ENCODE measurements around the gene DNAJC5. TPM values are rescaled to one million over a fixed set of nuclear protein-coding genes. Genes with fewer than 3 reads are reported as not detected.
A peak's percentile ranks its signal among the peaks of the same experiment; 100 is the strongest.

Gene DNAJC5
- total RNA-seq, 2 experiments from 2014 or later: 27.5 to 27.7 TPM

DNA sequence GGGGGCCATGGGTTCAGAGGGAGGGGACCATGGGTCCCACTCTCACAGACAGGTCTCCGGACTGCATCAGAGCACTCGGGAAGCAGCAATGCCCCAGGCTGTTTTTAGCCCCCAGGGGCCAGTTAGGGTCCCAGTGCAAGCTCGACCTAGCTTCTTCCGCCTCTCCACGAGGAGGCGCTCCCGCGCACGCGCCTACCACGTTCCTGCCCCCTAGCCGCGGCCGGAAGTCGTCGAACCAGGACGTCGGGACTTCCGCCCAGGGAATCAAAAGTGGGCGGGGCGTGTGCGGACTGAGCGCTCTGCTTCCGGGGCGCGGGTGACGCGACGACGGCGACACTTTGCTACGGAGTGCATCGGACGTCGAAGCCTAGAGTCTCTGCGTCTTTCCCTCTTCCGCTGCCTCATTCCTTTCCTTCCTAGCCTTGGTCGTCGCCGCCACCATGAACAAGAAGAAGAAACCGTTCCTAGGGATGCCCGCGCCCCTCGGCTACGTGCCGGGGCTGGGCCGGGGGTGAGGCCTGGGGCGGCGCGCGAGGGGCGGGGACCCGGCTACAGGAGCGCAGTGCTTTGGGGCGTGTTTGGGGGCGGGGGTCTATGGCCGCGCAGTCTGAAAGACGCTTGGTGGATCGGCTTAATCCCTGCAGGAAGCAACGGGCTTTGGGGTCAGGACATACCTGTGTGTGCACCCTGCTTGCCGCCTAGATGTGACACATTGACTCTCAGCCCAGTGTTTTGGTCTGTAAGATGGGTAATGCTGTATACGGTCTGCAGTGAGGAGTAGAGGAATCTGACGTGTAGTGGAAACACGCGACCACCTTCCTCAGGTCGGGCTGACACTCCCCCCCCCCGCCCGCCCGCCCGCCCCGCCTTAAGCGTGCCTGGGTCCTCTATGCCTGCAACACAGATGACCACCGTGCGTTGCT is 86.1 kb downstream of the DNAJC5 start, which contains the start of gene PRPF6:
Gene PRPF6, plus strand, starts transcription at position 327 of the 923 bp plus-strand sequence. Its CDS starts 114 bp downstream, at position 441.
- H3K79me2 ChIP-seq (ENCODE audit: insufficient read depth, low read depth, low read length): peaks cover 14% of the 10 kb centered on the region
- no peaks in the 10 kb centered on the region for H3K9me3 ChIP-seq (ENCODE audit: low read length)
- peak; percentile 99 for DNase-seq (ENCODE audit: low spot score)
- peak within 1 kb of the TSS; percentile 82 for H3K4me2 ChIP-seq (ENCODE audit: low read length)
- peak within 1 kb of the TSS; percentile 45; the same call in 1 of the 2 replicates for H2AFZ ChIP-seq (ENCODE audit: low read length)
- H3K4me3 ChIP-seq (ENCODE audit: low read depth, low read length, poor library complexity, severe bottlenecking): peak within 1 kb of the TSS; percentile 82
- intact Hi-C loops (cut with micrococcal nuclease; ENCODE audit: unreplicated experiment): loop anchor here (1.0 to 5.0 kb wide), 2 partner anchors 96 to 139 kb away; partner anchors contain the start of gene RGS19
- ChIA-PET POLR2A (interaction anchor here (0.6 to 1.3 kb wide), 4 partner anchors 24 to 85 kb away, joined by 3 to 4 read pairs (median 3); no protein-coding TSS in a partner anchor), CTCF (ENCODE audit: unreplicated experiment) (interaction anchor here (0.7 to 1.2 kb wide), 4 partner anchors 57 to 139 kb away, joined by 3 to 4 read pairs (median 3); no protein-coding TSS in a partner anchor)
- no TSS peak for BruUV-seq (replicated peaks)
- peaks cover 35% of the 10 kb centered on the region for H3K4me1 ChIP-seq (ENCODE audit: insufficient read depth, low read length, poor library complexity, severe bottlenecking)
- H3K27ac ChIP-seq (ENCODE audit: low read depth, low read length, poor library complexity, severe bottlenecking): peak within 1 kb of the TSS; percentile 89
- no peaks in the 10 kb centered on the region for H4K20me1 ChIP-seq (ENCODE audit: insufficient read depth, low read length)
- peaks cover 35% of the 10 kb centered on the region for H3K36me3 ChIP-seq (ENCODE audit: insufficient read depth, low read length)
- TF ChIP-seq, protein P1, sequence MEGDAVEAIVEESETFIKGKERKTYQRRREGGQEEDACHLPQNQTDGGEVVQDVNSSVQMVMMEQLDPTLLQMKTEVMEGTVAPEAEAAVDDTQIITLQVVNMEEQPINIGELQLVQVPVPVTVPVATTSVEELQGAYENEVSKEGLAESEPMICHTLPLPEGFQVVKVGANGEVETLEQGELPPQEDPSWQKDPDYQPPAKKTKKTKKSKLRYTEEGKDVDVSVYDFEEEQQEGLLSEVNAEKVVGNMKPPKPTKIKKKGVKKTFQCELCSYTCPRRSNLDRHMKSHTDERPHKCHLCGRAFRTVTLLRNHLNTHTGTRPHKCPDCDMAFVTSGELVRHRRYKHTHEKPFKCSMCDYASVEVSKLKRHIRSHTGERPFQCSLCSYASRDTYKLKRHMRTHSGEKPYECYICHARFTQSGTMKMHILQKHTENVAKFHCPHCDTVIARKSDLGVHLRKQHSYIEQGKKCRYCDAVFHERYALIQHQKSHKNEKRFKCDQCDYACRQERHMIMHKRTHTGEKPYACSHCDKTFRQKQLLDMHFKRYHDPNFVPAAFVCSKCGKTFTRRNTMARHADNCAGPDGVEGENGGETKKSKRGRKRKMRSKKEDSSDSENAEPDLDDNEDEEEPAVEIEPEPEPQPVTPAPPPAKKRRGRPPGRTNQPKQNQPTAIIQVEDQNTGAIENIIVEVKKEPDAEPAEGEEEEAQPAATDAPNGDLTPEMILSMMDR (conservative IDR thresholded peaks at IDR 0.05; ENCODE audit: low read length): peak; percentile 86
- no peak for TF ChIP-seq EZH2phosphoT487 (IDR thresholded peaks at IDR 0.05; ENCODE audit: borderline replicate concordance, low read depth, low read length)
- no peaks in the 10 kb centered on the region for H3K9me2 ChIP-seq (ENCODE audit: insufficient read depth, low read length)

DNA sequence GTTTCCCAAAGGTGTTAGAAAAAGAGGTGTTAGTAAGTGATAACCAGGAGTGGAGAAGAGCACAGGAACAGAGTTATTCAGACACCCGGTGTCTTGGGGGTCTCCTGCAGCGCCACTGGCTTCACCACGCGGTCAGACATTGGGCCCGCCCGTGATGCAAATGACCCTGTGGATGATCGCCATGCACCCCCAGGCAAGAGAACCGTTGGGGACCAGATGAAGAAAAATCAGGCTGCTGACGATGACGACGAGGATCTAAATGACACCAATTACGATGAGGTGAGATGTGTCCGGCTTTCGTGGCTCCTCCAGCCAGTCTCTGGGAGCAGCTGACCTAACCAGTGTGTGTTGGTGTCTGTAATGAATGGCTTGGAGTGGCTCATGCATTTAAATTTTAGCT is 88.0 kb downstream of the DNAJC5 start:
- H3K9me2 ChIP-seq (ENCODE audit: insufficient read depth, low read length): no peaks in the 10 kb centered on the region
- peaks cover 28% of the 10 kb centered on the region for H3K4me1 ChIP-seq (ENCODE audit: insufficient read depth, low read length, poor library complexity, severe bottlenecking)
- no peak overlapping the region for H3K27ac ChIP-seq (ENCODE audit: low read depth, low read length, poor library complexity, severe bottlenecking)
- H3K9me3 ChIP-seq (ENCODE audit: low read length): no peaks in the 10 kb centered on the region
- no peaks in the 10 kb centered on the region for H4K20me1 ChIP-seq (ENCODE audit: insufficient read depth, low read length)
- TF ChIP-seq EZH2phosphoT487 (IDR thresholded peaks at IDR 0.05; ENCODE audit: borderline replicate concordance, low read depth, low read length): no peak
- TF ChIP-seq, protein P1 (conservative IDR thresholded peaks at IDR 0.05; ENCODE audit: low read length): no peak
- H3K36me3 ChIP-seq (ENCODE audit: insufficient read depth, low read length): peaks cover 52% of the 10 kb centered on the region
- no peak for DNase-seq (ENCODE audit: low spot score)
- peaks cover 14% of the 10 kb centered on the region for H3K79me2 ChIP-seq (ENCODE audit: insufficient read depth, low read depth, low read length)
- no TSS peak for BruUV-seq (replicated peaks)
- no peak overlapping the region for H3K4me3 ChIP-seq (ENCODE audit: low read depth, low read length, poor library complexity, severe bottlenecking)
- ChIA-PET POLR2A (no interaction called here), CTCF (ENCODE audit: unreplicated experiment) (interaction anchor here (0.6 kb wide), 1 partner anchor 91 kb away, joined by 3 read pairs; no protein-coding TSS in a partner anchor)
- intact Hi-C loops (cut with micrococcal nuclease; ENCODE audit: unreplicated experiment): loop anchor here (5.0 kb wide), 1 partner anchor 94 kb away; the partner anchor contains the start of gene RGS19
- no peak overlapping the region for H2AFZ ChIP-seq (ENCODE audit: low read length)
- H3K4me2 ChIP-seq (ENCODE audit: low read length): no peak overlapping the region

Small RNA genes within 50 kb of the gene (microRNA-seq; reads per million reads assigned to microRNA genes)
- 4.5 reads per million for gene MIR1914 (ENCODE audit: borderline replicate concordance)
- 3.0 reads per million for gene MIR647 (ENCODE audit: borderline replicate concordance)
- not detected for gene MIR941-1 (ENCODE audit: borderline replicate concordance)
- not detected for gene MIR941-2 (ENCODE audit: borderline replicate concordance)
- not detected for gene MIR941-3 (ENCODE audit: borderline replicate concordance)
- not detected for gene MIR941-4 (ENCODE audit: borderline replicate concordance)
- not detected for gene MIR941-5 (ENCODE audit: borderline replicate concordance)

Small RNA genes within 50 kb of the gene (small RNA-seq; reads per million reads assigned to genes)
- gene MIR647: not detected
- not detected for gene MIR941-2
- not detected for gene MIR941-4
- not detected for gene MIR941-5
- gene RNU1-134P: 0.57 reads per million, percentile 14 among the genes with 10 or more reads in this experiment

Other genes starting within 250 kb of the DNAJC5 start
- gene STMN3, start 241.7 kb upstream of the DNAJC5 start, total RNA-seq (2014; rRNA removed; shearing (Covaris generic)): 4.0 and 6.7 TPM in 2 replicates
- 6.7 and 7.5 TPM in 2 replicates for gene STMN3, start 241.7 kb upstream of the DNAJC5 start, total RNA-seq (2022)
- 20.0 and 22.5 TPM in 2 replicates for gene RTEL1, start 236.8 kb upstream of the DNAJC5 start, total RNA-seq (2014; rRNA removed; shearing (Covaris generic))
- 47.2 and 55.0 TPM in 2 replicates for gene RTEL1, start 236.8 kb upstream of the DNAJC5 start, total RNA-seq (2022)
- gene TNFRSF6B, start 198.5 kb upstream of the DNAJC5 start, total RNA-seq (2014; rRNA removed; shearing (Covaris generic)): 1.4 and 6.6 TPM in 2 replicates
- gene TNFRSF6B, start 198.5 kb upstream of the DNAJC5 start, total RNA-seq (2022): 1.0 TPM in 1 of 2 replicates, not detected in the other
- 47.9 and 53.3 TPM in 2 replicates for gene ARFRP1, start 187.2 kb upstream of the DNAJC5 start, total RNA-seq (2014; rRNA removed; shearing (Covaris generic))
- gene ARFRP1, start 187.2 kb upstream of the DNAJC5 start, total RNA-seq (2022): 82.1 and 85.6 TPM in 2 replicates
- gene ZGPAT, start 187.1 kb upstream of the DNAJC5 start, total RNA-seq (2014; rRNA removed; shearing (Covaris generic)): 43.1 and 43.9 TPM in 2 replicates
- gene ZGPAT, start 187.1 kb upstream of the DNAJC5 start, total RNA-seq (2022): 50.8 and 55.4 TPM in 2 replicates
- 66.3 and 76.4 TPM in 2 replicates for gene LIME1, start 158.5 kb upstream of the DNAJC5 start, total RNA-seq (2014; rRNA removed; shearing (Covaris generic))
- gene LIME1, start 158.5 kb upstream of the DNAJC5 start, total RNA-seq (2022): 67.9 and 75.6 TPM in 2 replicates
- gene SLC2A4RG, start 155.3 kb upstream of the DNAJC5 start, total RNA-seq (2014; rRNA removed; shearing (Covaris generic)): 69.8 and 77.9 TPM in 2 replicates
- 110 and 113 TPM in 2 replicates for gene SLC2A4RG, start 155.3 kb upstream of the DNAJC5 start, total RNA-seq (2022)
- 0.57 and 1.3 TPM in 2 replicates for gene ZBTB46, start 63.9 kb upstream of the DNAJC5 start, total RNA-seq (2014; rRNA removed; shearing (Covaris generic))
- 0.67 and 1.1 TPM in 2 replicates for gene ZBTB46, start 63.9 kb upstream of the DNAJC5 start, total RNA-seq (2022)
- gene ABHD16B, start 33.6 kb upstream of the DNAJC5 start, total RNA-seq (2014; rRNA removed; shearing (Covaris generic)): not detected in 2 replicates
- gene ABHD16B, start 33.6 kb upstream of the DNAJC5 start, total RNA-seq (2022): 0.29 TPM in 1 of 2 replicates, not detected in the other
- gene TPD52L2, start 29.9 kb upstream of the DNAJC5 start, total RNA-seq (2014; rRNA removed; shearing (Covaris generic)): 27.2 and 28.6 TPM in 2 replicates
- gene TPD52L2, start 29.9 kb upstream of the DNAJC5 start, total RNA-seq (2022): 47.0 and 51.0 TPM in 2 replicates
- 19.8 and 25.6 TPM in 2 replicates for gene UCKL1, start 61.3 kb downstream of the DNAJC5 start, total RNA-seq (2014; rRNA removed; shearing (Covaris generic))
- 42.6 and 43.0 TPM in 2 replicates for gene UCKL1, start 61.3 kb downstream of the DNAJC5 start, total RNA-seq (2022)
- 5.6 and 7.2 TPM in 2 replicates for gene ZNF512B, start 74.8 kb downstream of the DNAJC5 start, total RNA-seq (2014; rRNA removed; shearing (Covaris generic))
- gene ZNF512B, start 74.8 kb downstream of the DNAJC5 start, total RNA-seq (2022): 13.6 and 14.3 TPM in 2 replicates
- gene SAMD10, start 84.5 kb downstream of the DNAJC5 start, total RNA-seq (2014; rRNA removed; shearing (Covaris generic)): 3.1 and 12.0 TPM in 2 replicates
- gene SAMD10, start 84.5 kb downstream of the DNAJC5 start, total RNA-seq (2022): 11.9 and 13.3 TPM in 2 replicates
- gene PRPF6, start 86.0 kb downstream of the DNAJC5 start, total RNA-seq (2014; rRNA removed; shearing (Covaris generic)): 45.1 and 61.5 TPM in 2 replicates
- 70.4 and 73.7 TPM in 2 replicates for gene PRPF6, start 86.0 kb downstream of the DNAJC5 start, total RNA-seq (2022)
- 2.0 and 3.5 TPM in 2 replicates for gene C20orf204, start 141.1 kb downstream of the DNAJC5 start, total RNA-seq (2014; rRNA removed; shearing (Covaris generic))
- 5.9 and 6.7 TPM in 2 replicates for gene C20orf204, start 141.1 kb downstream of the DNAJC5 start, total RNA-seq (2022)
- not detected in 2 replicates for gene SOX18, start 154.5 kb downstream of the DNAJC5 start, total RNA-seq (2014; rRNA removed; shearing (Covaris generic))
- gene SOX18, start 154.5 kb downstream of the DNAJC5 start, total RNA-seq (2022): not detected in 2 replicates
- 36.4 and 37.5 TPM in 2 replicates for gene TCEA2, start 168.1 kb downstream of the DNAJC5 start, total RNA-seq (2014; rRNA removed; shearing (Covaris generic))
- 71.2 and 72.3 TPM in 2 replicates for gene TCEA2, start 168.1 kb downstream of the DNAJC5 start, total RNA-seq (2022)
- gene RGS19, start 184.4 kb downstream of the DNAJC5 start, total RNA-seq (2014; rRNA removed; shearing (Covaris generic)): 85.5 and 106 TPM in 2 replicates
- gene RGS19, start 184.4 kb downstream of the DNAJC5 start, total RNA-seq (2022): 63.5 and 69.4 TPM in 2 replicates
- gene OPRL1, start 185.0 kb downstream of the DNAJC5 start, total RNA-seq (2014; rRNA removed; shearing (Covaris generic)): 4.8 and 6.4 TPM in 2 replicates
- gene OPRL1, start 185.0 kb downstream of the DNAJC5 start, total RNA-seq (2022): 6.1 and 7.6 TPM in 2 replicates
- not detected in 2 replicates for gene LKAAEAR1, start 189.3 kb downstream of the DNAJC5 start, total RNA-seq (2014; rRNA removed; shearing (Covaris generic))
- gene LKAAEAR1, start 189.3 kb downstream of the DNAJC5 start, total RNA-seq (2022): not detected in 2 replicates
- gene NPBWR2, start 212.4 kb downstream of the DNAJC5 start, total RNA-seq (2014; rRNA removed; shearing (Covaris generic)): not detected in 2 replicates
- not detected in 2 replicates for gene NPBWR2, start 212.4 kb downstream of the DNAJC5 start, total RNA-seq (2022)

All from OCI-LY7 (cell line).